HepG2 (cell line): ENCODE results near the gene BTD. TPM values are rescaled to one million over a fixed set of nuclear protein-coding genes. Genes with fewer than 3 reads are reported as not detected.
A peak's percentile ranks its signal among the peaks of the same experiment; 100 is the strongest.

Experiments
- ATAC-seq: fragments of 200-7000 bp; cut with Tn5 transposase; 3 replicates; pipeline ENCODE4 v1.9.1; 2020; ENCODE audit warnings: mild to moderate bottlenecking, moderate library complexity
- BruUV-seq: library from RNA; stranded (reverse); fragments of 400-500 nt; replicated peaks from 2 replicates; lab custom pipeline; 2021; lab: Mats Ljungman, UMichigan
- CTCF ChIA-PET: fragments of 300-600 bp; formaldehyde crosslinking; extraction: SDS; loops from one replicate; lab custom pipeline; 2021; ENCODE audit warnings: low total read pairs, inconsistent platforms, low intra/inter-chr PET ratio; lab: Yijun Ruan, JAX
- POLR2A ChIA-PET: fragments of 350-600 bp; sonication (Branson Sonifier 250); formaldehyde crosslinking; loops from one replicate; lab custom pipeline; 2020; ENCODE audit warnings: antibody characterized with exemption, inconsistent platforms; lab: Yijun Ruan, JAX
- DNase-seq: peaks from one replicate; pipeline ENCODE4 v3.0.0-alpha.2; 2015; ENCODE audit warnings: low spot score
- FAIRE-seq: peaks from 3 replicates; lab custom pipeline; 2011; peaks lifted over from hg19 to GRCh38; lab: Jason Lieb, UNC
- H2AFZ ChIP-seq: one replicate; pipeline ENCODE4 v1.6.1; 2011; ENCODE audit warnings: low read length, inconsistent platforms
- H3K27ac ChIP-seq: fragments of 300-600 bp; 3 replicates; pipeline ENCODE4 v1.8.0; 2011; ENCODE audit warnings: mixed run types, mild to moderate bottlenecking, mixed read lengths, low read length, inconsistent platforms; ENCODE audit not compliant: insufficient read depth; ENCODE audit errors: extremely low read length
- H3K27me3 ChIP-seq, 2 experiments: fragments of 200-600 bp in 1 of 2; 2 replicates in 1 of 2; 3 replicates in 1 of 2; pipeline versions ENCODE4 v1.6.0 to v1.8.0; 2011; ENCODE audit warnings: low read length in 2 of 2, mild to moderate bottlenecking in 2 of 2, moderate library complexity in 2 of 2, inconsistent platforms in 1 of 2; ENCODE audit not compliant: insufficient read depth in 2 of 2, control insufficient read depth in 1 of 2
- H3K36me3 ChIP-seq, 2 experiments: fragments of 200-600 bp in 1 of 2; replicated peaks in 1 of 2; 2 replicates in 1 of 2; 3 replicates in 1 of 2; pipeline versions ENCODE4 v1.5.1 to v1.8.0; 2011; ENCODE audit warnings: low read length in 2 of 2, inconsistent platforms in 1 of 2; ENCODE audit not compliant: insufficient read depth in 2 of 2, control insufficient read depth in 1 of 2
- H3K4me1 ChIP-seq: 2 replicates; pipeline ENCODE4 v1.5.1; 2012; ENCODE audit warnings: low read length, inconsistent platforms; ENCODE audit not compliant: insufficient read depth
- H3K4me2 ChIP-seq: 2 replicates; pipeline ENCODE4 v1.6.0; 2011; ENCODE audit warnings: low read depth, low read length, inconsistent platforms
- H3K4me3 ChIP-seq, 3 experiments: fragments of 200-600 bp in 1 of 3; sonication (generic), shearing (Covaris generic) in 1 of 3; replicated peaks in 1 of 3; 2 replicates each; pipeline ENCODE4 v1.5.1; 2011 to 2016; ENCODE audit warnings: low read length in 3 of 3, inconsistent platforms in 2 of 3, low read depth in 2 of 3, mild to moderate bottlenecking in 2 of 3, control low read depth in 1 of 3, mixed read lengths in 1 of 3; ENCODE audit not compliant: insufficient read depth in 1 of 3
- H3K79me2 ChIP-seq: one replicate; pipeline ENCODE4 v1.6.1; 2011; ENCODE audit warnings: low read length, inconsistent platforms; ENCODE audit not compliant: insufficient read depth
- H3K9ac ChIP-seq: 2 replicates; pipeline ENCODE4 v1.6.0; 2011; ENCODE audit warnings: mild to moderate bottlenecking, low read depth, low read length, inconsistent platforms; ENCODE audit not compliant: insufficient read depth
- H3K9me3 ChIP-seq: 2 replicates; pipeline ENCODE4 v1.5.1; 2012; ENCODE audit warnings: mild to moderate bottlenecking, low read length
- H4K20me1 ChIP-seq: 2 replicates; pipeline ENCODE4 v1.6.0; 2011; ENCODE audit warnings: inconsistent platforms, mild to moderate bottlenecking, low read length, moderate library complexity; ENCODE audit not compliant: insufficient read depth
- FOSL2 ChIP-seq: sonication (generic); formaldehyde crosslinking; IDR thresholded peaks from 2 replicates; pipeline ENCODE4 v1.4.0; 2020; ENCODE audit warnings: missing genetic modification reagents
- HOXD1 ChIP-seq: sonication (generic); formaldehyde crosslinking; IDR thresholded peaks from 2 replicates; pipeline ENCODE4 v1.5.0; 2020; ENCODE audit warnings: missing genetic modification reagents
- JDP2 ChIP-seq: sonication (generic); formaldehyde crosslinking; IDR thresholded peaks from 2 replicates; pipeline ENCODE4 v1.8.1; 2022; ENCODE audit warnings: missing genetic modification reagents, borderline replicate concordance
- KLF6 ChIP-seq: IDR thresholded peaks from 2 replicates; pipeline ENCODE4 v1.8.0; 2016; ENCODE audit warnings: missing biosample characterization, missing genetic modification reagents
- TOPORS ChIP-seq: sonication (generic); formaldehyde crosslinking; IDR thresholded peaks from 2 replicates; pipeline ENCODE4 v1.8.0; 2023; ENCODE audit warnings: mild to moderate bottlenecking, missing genetic modification reagents
- ZNF333 ChIP-seq: sonication (generic); formaldehyde crosslinking; IDR thresholded peaks from 2 replicates; pipeline ENCODE4 v1.4.0; 2020; ENCODE audit warnings: mild to moderate bottlenecking, missing genetic modification reagents, borderline replicate concordance
- ZNF484 ChIP-seq: sonication (generic); formaldehyde crosslinking; IDR thresholded peaks from 2 replicates; pipeline ENCODE4 v1.5.1; 2020; ENCODE audit warnings: mild to moderate bottlenecking, low read depth, missing genetic modification reagents, borderline replicate concordance
- ZNF572 ChIP-seq: sonication (generic); formaldehyde crosslinking; IDR thresholded peaks from 2 replicates; pipeline ENCODE4 v1.5.1; 2020; ENCODE audit warnings: mild to moderate bottlenecking, missing genetic modification reagents
- ZNF629 ChIP-seq: sonication (generic); formaldehyde crosslinking; conservative IDR thresholded peaks from 2 replicates; pipeline ENCODE4 v1.5.0; 2020; ENCODE audit warnings: missing genetic modification reagents
- ZNF672 ChIP-seq: sonication (generic); formaldehyde crosslinking; IDR thresholded peaks from 2 replicates; pipeline ENCODE4 v1.8.1; 2022; ENCODE audit warnings: missing genetic modification reagents
- ZNF674 ChIP-seq: sonication (generic); formaldehyde crosslinking; IDR thresholded peaks from 2 replicates; pipeline ENCODE4 v1.5.0; 2020; ENCODE audit warnings: low read depth, mild to moderate bottlenecking, missing genetic modification reagents
- WGBS: methylation state at CpG from one replicate; pipeline ENCODE4 v1.1.6; 2017; ENCODE audit warnings: low lambda C conversion rate; 5-methylcytosine and 5-hydroxymethylcytosine counted together
- in situ Hi-C: cut with HindIII; loops from 2 replicates; pipeline ENCODE4 v1.10.0; 2017; ENCODE audit warnings: low pct_unique_long_range_greater_than_20kb; ENCODE audit not compliant: extremely low pct_ligation_motif_present
- intact Hi-C: fragments of 100-400 bp; cut with micrococcal nuclease; formaldehyde crosslinking; loops from one replicate; pipeline ENCODE4 v1.10.0; 2022; ENCODE audit not compliant: unreplicated experiment
- polyA plus RNA-seq, 8 experiments: library from polyadenylated mRNA; depleted of rRNA in 3 of 8; stranded (reverse) in 7 of 8; unstranded in 1 of 8; fragments of >200 nt; fragmentation: Illumina TruSeq in 4 of 8; extraction: Trizol in 4 of 8; gene quantifications; 2 replicates each; pipeline versions ENCODE4 v1.2.1 to v1.2.3, GENCODE V29; 2011 to 2016; ENCODE audit warnings: low read depth in 4 of 8, missing spikeins in 1 of 8, mixed read lengths in 1 of 8; ENCODE audit not compliant: insufficient read depth in 1 of 8
- total RNA-seq, 5 experiments: library from RNA; depleted of rRNA; stranded (reverse); fragments of >200 nt; fragmentation: Illumina TruSeq; extraction: Trizol; gene quantifications; 2 replicates each; pipeline ENCODE4 v1.2.3, GENCODE V29; 2016; ENCODE audit warnings: low read depth in 1 of 5
- TF ChIP-seq, protein P1 (sequence below): sonication (generic); formaldehyde crosslinking; IDR thresholded peaks from 2 replicates; pipeline ENCODE4 v1.8.1; 2023; ENCODE audit warnings: missing genetic modification reagents, inconsistent platforms, borderline replicate concordance
- TF ChIP-seq, protein P2 (sequence below): IDR thresholded peaks from 2 replicates; pipeline ENCODE4 v1.6.1; 2016; ENCODE audit warnings: low read depth, control low read depth
- TF ChIP-seq, protein P3 (sequence below): sonication (generic); formaldehyde crosslinking; IDR thresholded peaks from 2 replicates; pipeline ENCODE4 v1.4.0; 2020; ENCODE audit warnings: missing genetic modification reagents, borderline replicate concordance
- TF ChIP-seq, protein P4 (sequence below): sonication (generic); formaldehyde crosslinking; IDR thresholded peaks from 2 replicates; pipeline ENCODE4 v1.8.0; 2022; ENCODE audit warnings: missing genetic modification reagents, mild to moderate bottlenecking, moderate library complexity, borderline replicate concordance

Gene BTD
- total and polyA plus RNA-seq, 2 of the 13 experiments (the other 11 are each of a cell fraction or from before 2014, with no cell fraction given): 15.7 to 35.5 TPM

DNA sequence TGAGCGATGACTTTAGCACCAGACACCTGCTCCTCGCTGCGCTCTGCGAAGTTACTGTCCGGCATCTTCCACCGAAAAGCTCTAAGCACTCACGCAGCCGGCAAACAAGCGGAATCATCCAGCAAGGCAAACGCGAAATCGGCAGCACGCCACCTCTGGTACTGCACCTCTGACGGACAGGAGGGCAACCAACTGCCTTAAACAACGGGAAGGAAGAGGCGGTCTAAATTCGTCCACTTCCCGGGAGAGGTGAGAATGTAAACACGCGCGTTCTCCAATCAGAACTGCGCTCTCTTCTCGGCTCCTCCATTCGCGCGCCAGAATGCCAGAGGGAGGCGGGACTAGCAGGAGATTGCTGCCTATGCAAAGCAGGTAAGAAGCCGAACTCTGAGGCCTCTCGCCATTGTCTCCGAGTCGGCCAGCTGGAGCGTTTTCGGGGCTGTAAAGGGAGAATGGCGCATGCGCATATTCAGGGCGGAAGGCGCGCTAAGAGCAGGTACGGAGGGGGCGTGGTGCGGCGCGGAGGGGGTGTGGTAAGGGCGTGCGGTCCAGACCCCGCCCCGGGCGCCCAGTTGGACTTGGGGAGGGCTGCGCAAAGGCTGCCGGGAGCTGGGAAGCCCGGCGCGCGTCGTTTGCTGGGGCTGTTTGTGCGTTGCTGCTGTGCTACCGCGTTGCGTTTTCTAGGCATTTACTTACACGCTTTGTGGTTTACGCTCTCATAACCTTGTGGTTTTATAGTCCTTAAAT is at the start of gene BTD, which contains the start of gene HACL1 (continued):
- TF ChIP-seq, protein P1, sequence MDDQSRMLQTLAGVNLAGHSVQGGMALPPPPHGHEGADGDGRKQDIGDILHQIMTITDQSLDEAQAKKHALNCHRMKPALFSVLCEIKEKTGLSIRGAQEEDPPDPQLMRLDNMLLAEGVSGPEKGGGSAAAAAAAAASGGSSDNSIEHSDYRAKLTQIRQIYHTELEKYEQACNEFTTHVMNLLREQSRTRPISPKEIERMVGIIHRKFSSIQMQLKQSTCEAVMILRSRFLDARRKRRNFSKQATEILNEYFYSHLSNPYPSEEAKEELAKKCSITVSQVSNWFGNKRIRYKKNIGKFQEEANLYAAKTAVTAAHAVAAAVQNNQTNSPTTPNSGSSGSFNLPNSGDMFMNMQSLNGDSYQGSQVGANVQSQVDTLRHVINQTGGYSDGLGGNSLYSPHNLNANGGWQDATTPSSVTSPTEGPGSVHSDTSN (CRISPR knock-in tag): peak; percentile 90; the same call in 1 of the 2 replicates
- TF ChIP-seq ZNF333 (CRISPR knock-in tag): 0 out of 2 replicates have a peak, but pooled peaks have one; percentile 28
- peak; percentile 4; the same call in 1 of the 2 replicates for TF ChIP-seq HOXD1 (CRISPR knock-in tag)
- peak; percentile 15; the same call in 1 of the 2 replicates for TF ChIP-seq FOSL2
- peak; percentile 63; the same call in 1 of the 2 replicates for TF ChIP-seq KLF6 (CRISPR knock-in tag)
- TF ChIP-seq ZNF629 (CRISPR knock-in tag): no peak

DNA sequence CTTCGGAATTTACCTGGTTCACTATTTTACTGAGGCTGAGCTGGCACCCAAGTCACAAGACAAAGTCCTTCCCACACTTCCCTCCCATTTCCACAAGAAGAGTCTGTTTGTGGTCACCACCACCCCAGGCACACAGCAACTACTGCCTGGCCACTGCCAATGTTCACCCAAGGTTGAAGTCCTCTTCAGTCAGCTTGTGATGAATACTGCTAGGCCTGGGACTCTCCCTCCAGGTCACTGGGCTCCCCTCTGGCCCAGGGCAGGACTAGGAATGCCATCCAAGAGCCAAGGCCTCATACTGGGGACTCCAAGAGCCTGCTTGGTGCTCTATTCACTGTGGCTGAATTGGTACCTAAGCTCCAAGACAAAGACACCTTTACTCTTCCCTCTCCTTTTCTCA is 49.6 kb upstream of the BTD start:
- H3K9ac ChIP-seq: no peak overlapping the region
- POLR2A ChIA-PET: no interaction called here
- no peak overlapping the region for H3K4me3 ChIP-seq
- no peaks in the 10 kb centered on the region for H3K79me2 ChIP-seq
- no peak overlapping the region for H3K4me2 ChIP-seq
- CTCF ChIA-PET: no interaction called here
- no peaks in the 10 kb centered on the region for H4K20me1 ChIP-seq
- FAIRE-seq (no peak), DNase-seq (no peak), ATAC-seq (no peak)
- no peaks in the 10 kb centered on the region; a peak in 1 of 5 replicates for H3K36me3 ChIP-seq
- no peaks in the 10 kb centered on the region for H3K9me3 ChIP-seq
- H2AFZ ChIP-seq: no peak overlapping the region
- H3K27me3 ChIP-seq: no peaks in the 10 kb centered on the region
- in situ Hi-C loops (no loop called here), intact Hi-C loops (loop anchor here (10.0 kb wide), 1 partner anchor 347 kb away; the partner anchor contains the start of gene CAPN7)
- peaks cover 30% of the 10 kb centered on the region for H3K4me1 ChIP-seq
- no TSS peak for BruUV-seq
- no CpG with 5 or more reads among the region's 1 CpG for WGBS
- no peak overlapping the region for H3K27ac ChIP-seq
- TF ChIP-seq ZNF674: no peak
- no peak for TF ChIP-seq JDP2 (CRISPR knock-in tag)
- TF ChIP-seq, protein P2, sequence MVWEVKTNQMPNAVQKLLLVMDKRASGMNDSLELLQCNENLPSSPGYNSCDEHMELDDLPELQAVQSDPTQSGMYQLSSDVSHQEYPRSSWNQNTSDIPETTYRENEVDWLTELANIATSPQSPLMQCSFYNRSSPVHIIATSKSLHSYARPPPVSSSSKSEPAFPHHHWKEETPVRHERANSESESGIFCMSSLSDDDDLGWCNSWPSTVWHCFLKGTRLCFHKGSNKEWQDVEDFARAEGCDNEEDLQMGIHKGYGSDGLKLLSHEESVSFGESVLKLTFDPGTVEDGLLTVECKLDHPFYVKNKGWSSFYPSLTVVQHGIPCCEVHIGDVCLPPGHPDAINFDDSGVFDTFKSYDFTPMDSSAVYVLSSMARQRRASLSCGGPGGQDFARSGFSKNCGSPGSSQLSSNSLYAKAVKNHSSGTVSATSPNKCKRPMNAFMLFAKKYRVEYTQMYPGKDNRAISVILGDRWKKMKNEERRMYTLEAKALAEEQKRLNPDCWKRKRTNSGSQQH (CRISPR knock-in tag): no peak
- no peak for TF ChIP-seq ZNF672 (CRISPR knock-in tag)
- TF ChIP-seq ZNF572: no peak
- no peak for TF ChIP-seq TOPORS (CRISPR knock-in tag)
- TF ChIP-seq ZNF484: no peak
- TF ChIP-seq, protein P3, sequence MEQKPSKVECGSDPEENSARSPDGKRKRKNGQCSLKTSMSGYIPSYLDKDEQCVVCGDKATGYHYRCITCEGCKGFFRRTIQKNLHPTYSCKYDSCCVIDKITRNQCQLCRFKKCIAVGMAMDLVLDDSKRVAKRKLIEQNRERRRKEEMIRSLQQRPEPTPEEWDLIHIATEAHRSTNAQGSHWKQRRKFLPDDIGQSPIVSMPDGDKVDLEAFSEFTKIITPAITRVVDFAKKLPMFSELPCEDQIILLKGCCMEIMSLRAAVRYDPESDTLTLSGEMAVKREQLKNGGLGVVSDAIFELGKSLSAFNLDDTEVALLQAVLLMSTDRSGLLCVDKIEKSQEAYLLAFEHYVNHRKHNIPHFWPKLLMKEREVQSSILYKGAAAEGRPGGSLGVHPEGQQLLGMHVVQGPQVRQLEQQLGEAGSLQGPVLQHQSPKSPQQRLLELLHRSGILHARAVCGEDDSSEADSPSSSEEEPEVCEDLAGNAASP: no peak
- TF ChIP-seq, protein P4, sequence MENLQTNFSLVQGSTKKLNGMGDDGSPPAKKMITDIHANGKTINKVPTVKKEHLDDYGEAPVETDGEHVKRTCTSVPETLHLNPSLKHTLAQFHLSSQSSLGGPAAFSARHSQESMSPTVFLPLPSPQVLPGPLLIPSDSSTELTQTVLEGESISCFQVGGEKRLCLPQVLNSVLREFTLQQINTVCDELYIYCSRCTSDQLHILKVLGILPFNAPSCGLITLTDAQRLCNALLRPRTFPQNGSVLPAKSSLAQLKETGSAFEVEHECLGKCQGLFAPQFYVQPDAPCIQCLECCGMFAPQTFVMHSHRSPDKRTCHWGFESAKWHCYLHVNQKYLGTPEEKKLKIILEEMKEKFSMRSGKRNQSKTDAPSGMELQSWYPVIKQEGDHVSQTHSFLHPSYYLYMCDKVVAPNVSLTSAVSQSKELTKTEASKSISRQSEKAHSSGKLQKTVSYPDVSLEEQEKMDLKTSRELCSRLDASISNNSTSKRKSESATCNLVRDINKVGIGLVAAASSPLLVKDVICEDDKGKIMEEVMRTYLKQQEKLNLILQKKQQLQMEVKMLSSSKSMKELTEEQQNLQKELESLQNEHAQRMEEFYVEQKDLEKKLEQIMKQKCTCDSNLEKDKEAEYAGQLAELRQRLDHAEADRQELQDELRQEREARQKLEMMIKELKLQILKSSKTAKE (CRISPR knock-in tag): no peak
